H1 (cell line): ENCODE measurements around the gene DHRS9. TPM values are rescaled to one million over a fixed set of nuclear protein-coding genes. Genes with fewer than 3 reads are reported as not detected.

Experiments
- CTCF ChIA-PET: fragments of 300-600 bp; sonication (Branson Sonifier 250); formaldehyde crosslinking; loops from one replicate; lab custom pipeline; 2021; ENCODE audit not compliant: partially characterized antibody; lab: Charles Lee
- POLR2A ChIA-PET: fragments of 300-600 bp; sonication (Branson Sonifier 250); formaldehyde crosslinking; loops from one replicate; lab custom pipeline; 2021; ENCODE audit warnings: inconsistent platforms; ENCODE audit not compliant: partially characterized antibody; lab: Charles Lee
- DNase-seq, 2 experiments: peaks; one replicate each; pipeline versions ENCODE4 v3.0.0 to v3.0.0-alpha.2; 2010 to 2022; ENCODE audit warnings: low spot score in 2 of 2, low read depth in 1 of 2, mixed read lengths in 1 of 2
- FAIRE-seq: peaks from 2 replicates; lab custom pipeline; 2011; peaks lifted over from hg19 to GRCh38; lab: Jason Lieb, UNC
- H2AFZ ChIP-seq: 2 replicates; pipeline ENCODE4 v1.8.1; 2012; ENCODE audit warnings: low read length, inconsistent platforms
- H2AK5ac ChIP-seq: 2 replicates; pipeline ENCODE4 v1.6.1; 2013; ENCODE audit warnings: low read depth, low read length
- H2BK120ac ChIP-seq: replicated peaks from 2 replicates; pipeline ENCODE3; 2013; ENCODE audit warnings: low read depth, low read length, inconsistent platforms
- H2BK12ac ChIP-seq: 2 replicates; pipeline ENCODE4 v1.6.1; 2013; ENCODE audit warnings: low read depth, low read length
- H2BK15ac ChIP-seq: 2 replicates; pipeline ENCODE4 v1.6.1; 2013; ENCODE audit warnings: low read length
- H2BK20ac ChIP-seq: 2 replicates; pipeline ENCODE4 v1.6.1; 2013; ENCODE audit warnings: low read length
- H2BK5ac ChIP-seq: 2 replicates; pipeline ENCODE4 v1.6.1; 2013; ENCODE audit warnings: low read depth, low read length
- H3K14ac ChIP-seq: 2 replicates; pipeline ENCODE4 v1.6.1; 2013; ENCODE audit warnings: inconsistent platforms; ENCODE audit not compliant: insufficient read length
- H3K18ac ChIP-seq: 2 replicates; pipeline ENCODE4 v1.6.1; 2013; ENCODE audit warnings: low read length; ENCODE audit errors: extremely low read depth
- H3K23ac ChIP-seq: 2 replicates; pipeline ENCODE4 v1.6.1; 2013; ENCODE audit warnings: inconsistent platforms; ENCODE audit not compliant: insufficient read length
- H3K23me2 ChIP-seq: 2 replicates; pipeline ENCODE4 v1.6.1; 2013; ENCODE audit warnings: low read depth, low read length
- H3K27ac ChIP-seq: 2 replicates; pipeline ENCODE4 v1.6.1; 2011; ENCODE audit warnings: low read depth, low read length, inconsistent platforms
- H3K27me3 ChIP-seq, 4 experiments: replicated peaks in 1 of 4; 1 replicate in 1 of 4; 2 replicates in 3 of 4; pipeline versions ENCODE4 v1.6.1 to v1.8.1; 2011 to 2013; ENCODE audit warnings: low read length in 3 of 4, mild to moderate bottlenecking in 3 of 4, inconsistent platforms in 2 of 4, mixed read lengths in 2 of 4, moderate library complexity in 1 of 4; ENCODE audit not compliant: control insufficient read depth in 3 of 4, insufficient read depth in 3 of 4; ENCODE audit errors: extremely low read depth in 1 of 4
- H3K36me3 ChIP-seq, 4 experiments: 2 replicates each; pipeline versions ENCODE4 v1.6.1 to v1.8.1; 2011 to 2013; ENCODE audit warnings: mild to moderate bottlenecking in 4 of 4, low read length in 3 of 4, moderate library complexity in 2 of 4, control low read depth in 1 of 4, inconsistent platforms in 1 of 4; ENCODE audit not compliant: insufficient read depth in 4 of 4, control insufficient read depth in 2 of 4
- H3K4ac ChIP-seq: replicated peaks from 2 replicates; pipeline ENCODE3; 2013; ENCODE audit warnings: low read length, low read depth, mixed read lengths, inconsistent platforms; ENCODE audit not compliant: insufficient read length
- H3K4me1 ChIP-seq, 4 experiments: replicated peaks in 1 of 4; 1 replicate in 1 of 4; 2 replicates in 3 of 4; pipeline versions ENCODE4 v1.6.1 to v1.8.1; 2011 to 2013; ENCODE audit warnings: low read length in 3 of 4, inconsistent platforms in 2 of 4, mixed read lengths in 1 of 4; ENCODE audit not compliant: insufficient read depth in 4 of 4, control insufficient read depth in 3 of 4
- H3K4me2 ChIP-seq, 2 experiments: 2 replicates each; pipeline versions ENCODE4 v1.6.1 to v1.8.1; 2011 to 2013; ENCODE audit warnings: low read depth in 2 of 2, low read length in 2 of 2, control low read depth in 1 of 2, inconsistent platforms in 1 of 2, mild to moderate bottlenecking in 1 of 2; ENCODE audit not compliant: insufficient read depth in 1 of 2
- H3K4me3 ChIP-seq, 4 experiments: fragments of 200-600, 300-600 bp in 1 of 4; sonication (generic), shearing (Covaris generic), sonication (Bioruptor Twin) in 1 of 4; 2 replicates each; pipeline versions ENCODE4 v1.5.1 to v1.8.1; 2011 to 2016; ENCODE audit warnings: low read length in 4 of 4, low read depth in 3 of 4, control low read depth in 2 of 4, inconsistent platforms in 2 of 4, mild to moderate bottlenecking in 2 of 4, mixed read lengths in 1 of 4, moderate library complexity in 1 of 4; ENCODE audit not compliant: insufficient read depth in 2 of 4; ENCODE audit errors: extremely low read depth in 1 of 4
- H3K56ac ChIP-seq: replicated peaks from 2 replicates; pipeline ENCODE3; 2013; ENCODE audit warnings: low read depth, mild to moderate bottlenecking, mixed read lengths, low read length, inconsistent platforms; ENCODE audit not compliant: insufficient read length
- H3K79me1 ChIP-seq: 2 replicates; pipeline ENCODE4 v1.6.1; 2013; ENCODE audit warnings: low read depth, low read length, control low read depth
- H3K79me2 ChIP-seq, 2 experiments: 2 replicates each; pipeline versions ENCODE4 v1.6.1 to v1.8.1; 2012 to 2013; ENCODE audit warnings: low read length in 2 of 2, mild to moderate bottlenecking in 2 of 2, inconsistent platforms in 1 of 2; ENCODE audit not compliant: insufficient read depth in 2 of 2, control insufficient read depth in 1 of 2
- H3K9ac ChIP-seq, 4 experiments: replicated peaks in 1 of 4; 1 replicate in 1 of 4; 2 replicates in 3 of 4; pipeline versions ENCODE4 v1.6.1 to v1.8.1; 2011 to 2013; ENCODE audit warnings: low read depth in 3 of 4, low read length in 3 of 4, control low read depth in 2 of 4, mild to moderate bottlenecking in 2 of 4, moderate library complexity in 2 of 4, inconsistent platforms in 1 of 4; ENCODE audit errors: extremely low read depth in 1 of 4
- H3K9me3 ChIP-seq, 2 experiments: 2 replicates each; pipeline versions ENCODE4 v1.6.1 to v1.8.1; 2012 to 2013; ENCODE audit warnings: mild to moderate bottlenecking in 2 of 2, moderate library complexity in 2 of 2, control low read depth in 1 of 2, inconsistent platforms in 1 of 2, low read depth in 1 of 2, low read length in 1 of 2, mixed read lengths in 1 of 2; ENCODE audit not compliant: insufficient read depth in 2 of 2
- H4K20me1 ChIP-seq, 2 experiments: replicated peaks in 1 of 2; 2 replicates each; pipeline versions ENCODE3 to v1.8.1; 2011 to 2013; ENCODE audit warnings: inconsistent platforms in 2 of 2, low read length in 2 of 2, mild to moderate bottlenecking in 1 of 2; ENCODE audit not compliant: insufficient read depth in 2 of 2, control insufficient read depth in 1 of 2
- H4K5ac ChIP-seq: 2 replicates; pipeline ENCODE4 v1.6.1; 2013; ENCODE audit warnings: low read length, low read depth, mixed read lengths, inconsistent platforms; ENCODE audit not compliant: insufficient read length
- H4K8ac ChIP-seq: 2 replicates; pipeline ENCODE4 v1.8.0; 2013; ENCODE audit warnings: mild to moderate bottlenecking, moderate library complexity, low read length, inconsistent platforms; ENCODE audit not compliant: insufficient read depth; ENCODE audit errors: extremely low read depth
- H4K91ac ChIP-seq: replicated peaks from 2 replicates; pipeline ENCODE3; 2013; ENCODE audit warnings: low read length, mixed read lengths, inconsistent platforms; ENCODE audit not compliant: insufficient read length
- KDM4A ChIP-seq: IDR thresholded peaks from one replicate; pipeline ENCODE4 v1.7.1; 2012; ENCODE audit warnings: low read depth, mild to moderate bottlenecking, moderate library complexity, low read length, inconsistent platforms; ENCODE audit not compliant: severe bottlenecking
- YY1 ChIP-seq: IDR thresholded peaks from 2 replicates; pipeline ENCODE4 v1.6.1; 2011; ENCODE audit warnings: low read depth, mild to moderate bottlenecking, low read length
- WGBS, 2 experiments: shearing (Covaris generic) in 1 of 2; methylation state at CpG; one replicate each; pipeline versions ENCODE4 v1.1.6 to v1.1.7; 2013 to 2015; ENCODE audit warnings: low lambda C conversion rate in 2 of 2, mixed read lengths in 2 of 2, inconsistent platforms in 1 of 2, low coverage in 1 of 2, missing lambda C conversion rate in 1 of 2; ENCODE audit not compliant: insufficient replicate concordance in 2 of 2, insufficient coverage in 1 of 2, insufficient read length in 1 of 2; ENCODE audit errors: extremely low coverage in 1 of 2, missing lambda C conversion rate in 1 of 2; 5-methylcytosine and 5-hydroxymethylcytosine counted together
- polyA plus RNA-seq, 7 experiments: library from polyadenylated mRNA; depleted of rRNA in 3 of 7; stranded (reverse) in 5 of 7; unstranded in 2 of 7; fragments of >200 nt in 5 of 7; fragments of 200-250 nt in 2 of 7; gene quantifications; 1 replicate in 5 of 7; 2 replicates in 1 of 7; 4 replicates in 1 of 7; pipeline versions ENCODE4 v1.2.1 to v1.2.3, GENCODE V29; 2011 to 2013; ENCODE audit warnings: missing spikeins in 2 of 7, mixed read lengths in 2 of 7
- total RNA-seq: library from RNA; stranded (reverse); fragmentation: NEBNext Ultra II Directional; extraction: Animal tissue kit (Norgen Biotek cat#: 25700); gene quantifications from 2 replicates; pipeline ENCODE4 v1.2.1, GENCODE V29; 2021

The DHRS9 gene
- total and polyA plus RNA-seq, 2 of the 8 experiments (the other 6 are each of a cell fraction or from before 2014, with no cell fraction given), result not detected

DNA sequence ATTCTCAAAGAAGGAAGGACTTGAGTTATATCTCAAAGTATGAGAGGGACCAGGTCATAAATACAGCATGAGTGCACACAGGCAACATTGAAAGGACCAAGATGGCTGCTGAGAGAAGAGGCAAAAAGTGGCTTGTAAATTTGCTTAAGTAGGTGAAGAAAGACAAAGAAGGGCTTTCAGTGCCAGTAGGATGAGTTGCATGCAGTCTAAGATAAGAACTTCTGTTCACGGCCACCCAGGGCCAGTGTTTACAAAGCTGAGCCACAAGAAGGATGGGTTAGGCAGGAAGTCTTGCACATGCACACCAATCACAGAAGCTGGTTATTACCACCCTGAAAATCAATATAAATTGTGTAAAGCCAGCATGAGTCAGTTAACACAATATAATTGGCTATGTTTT, 35.1 kb upstream of the DHRS9 start:
- DNase-seq, result no peak
- H2AFZ ChIP-seq, result no peak overlapping the region

More for the DNA sequence above, 35.1 kb upstream of the DHRS9 start:
- Histone ChIP-seq H4K91ac (no peak overlapping the region), H3K36me3 (no peaks in the 10 kb centered on the region; a peak in 1 of 8 replicates), H3K9ac (no peak overlapping the region), H3K23ac (no peak overlapping the region)
- TF ChIP-seq KDM4A (no peak), YY1 (0 out of 2 replicates have a peak, but pooled peaks have one; percentile 36)
- TF ChIP-seq, all 59 proteins: peak for 1
- Histone ChIP-seq H2BK120ac (no peak overlapping the region), H4K5ac (no peak overlapping the region), H3K27me3 (no peaks in the 10 kb centered on the region), H3K56ac (no peak overlapping the region), H3K14ac (no peak overlapping the region), H3K79me2 (no peaks in the 10 kb centered on the region), H2BK15ac (no peak overlapping the region), H4K20me1 (no peaks in the 10 kb centered on the region), H3K9me3 (no peaks in the 10 kb centered on the region), H2BK5ac (no peak overlapping the region), H3K4me1 (peaks cover 0 to 2% (median 0%) of the 10 kb centered on the region in 4 experiments; a peak in 1 of 7 replicates), H3K4me3 (no peak overlapping the region), H2BK12ac (no peak overlapping the region), H3K79me1 (no peaks in the 10 kb centered on the region), H4K8ac (no peak overlapping the region), H2BK20ac (no peak overlapping the region), H3K23me2 (no peaks in the 10 kb centered on the region; the same call in 1 of the 2 replicates), H3K4ac (no peak overlapping the region), H3K18ac (no peak overlapping the region), H3K4me2 (no peak overlapping the region), H2AK5ac (no peak overlapping the region), H3K27ac (no peak overlapping the region)
- CTCF ChIA-PET, result interaction anchor here (1.1 kb wide), 1 partner anchor 8 kb away, joined by 3 read pairs; no protein-coding TSS in a partner anchor
- no peak for FAIRE-seq
- POLR2A ChIA-PET, result no interaction called here
- 89% methylated on average over 1 of the region's 1 CpG; no CpG with 5 or more reads in 1 of the 2 experiments for WGBS, 2 experiments
